A673 (cell line): ENCODE measurements around the gene RUSF1.
"Not testable (repeated sequence)": the region's sequence is repeated elsewhere in the genome, so short reads cannot be mapped to it uniquely, and the experiment has no call there.

Source experiments
- EZH2 ChIP-seq: fragments of 200-600 bp; sonication (generic); IDR thresholded peaks from 2 replicates; pipeline ENCODE4 v1.6.1; 2017; ENCODE audit warnings: borderline replicate concordance, low read depth, mild to moderate bottlenecking, mixed read lengths, antibody characterized with exemption, low read length; ENCODE audit not compliant: poor library complexity, severe bottlenecking
- TF ChIP-seq, protein P1 (sequence below): fragments of 300-800, 200-600 bp; sonication (generic); conservative IDR thresholded peaks from 2 replicates; pipeline ENCODE4 v1.5.1; 2017; ENCODE audit warnings: low read depth, mild to moderate bottlenecking, antibody characterized with exemption, low read length, moderate library complexity, mixed read lengths

DNA sequence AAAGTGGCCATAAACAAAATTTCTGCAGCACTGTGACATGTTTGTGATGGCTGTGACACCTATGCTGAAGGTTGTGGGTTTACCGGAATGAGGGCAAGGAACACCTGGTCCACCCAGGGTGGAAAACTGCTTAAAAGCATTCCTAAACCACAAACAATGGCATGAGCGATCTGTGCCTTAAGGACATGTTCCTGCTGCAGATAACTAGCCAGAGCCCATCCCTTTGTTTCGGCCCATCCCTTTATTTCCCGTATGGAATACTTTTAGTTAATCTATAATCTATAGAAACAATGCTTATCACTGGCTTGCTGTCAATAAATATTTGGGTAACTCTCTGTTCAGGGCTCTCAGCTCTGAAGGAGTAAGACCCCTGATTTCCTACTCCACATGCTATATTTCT is 31.6 kb upstream of the RUSF1 start:
- TF ChIP-seq, protein P1, sequence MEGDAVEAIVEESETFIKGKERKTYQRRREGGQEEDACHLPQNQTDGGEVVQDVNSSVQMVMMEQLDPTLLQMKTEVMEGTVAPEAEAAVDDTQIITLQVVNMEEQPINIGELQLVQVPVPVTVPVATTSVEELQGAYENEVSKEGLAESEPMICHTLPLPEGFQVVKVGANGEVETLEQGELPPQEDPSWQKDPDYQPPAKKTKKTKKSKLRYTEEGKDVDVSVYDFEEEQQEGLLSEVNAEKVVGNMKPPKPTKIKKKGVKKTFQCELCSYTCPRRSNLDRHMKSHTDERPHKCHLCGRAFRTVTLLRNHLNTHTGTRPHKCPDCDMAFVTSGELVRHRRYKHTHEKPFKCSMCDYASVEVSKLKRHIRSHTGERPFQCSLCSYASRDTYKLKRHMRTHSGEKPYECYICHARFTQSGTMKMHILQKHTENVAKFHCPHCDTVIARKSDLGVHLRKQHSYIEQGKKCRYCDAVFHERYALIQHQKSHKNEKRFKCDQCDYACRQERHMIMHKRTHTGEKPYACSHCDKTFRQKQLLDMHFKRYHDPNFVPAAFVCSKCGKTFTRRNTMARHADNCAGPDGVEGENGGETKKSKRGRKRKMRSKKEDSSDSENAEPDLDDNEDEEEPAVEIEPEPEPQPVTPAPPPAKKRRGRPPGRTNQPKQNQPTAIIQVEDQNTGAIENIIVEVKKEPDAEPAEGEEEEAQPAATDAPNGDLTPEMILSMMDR: not testable (repeated sequence)
- TF ChIP-seq EZH2: not testable (repeated sequence)
